Measurements from ENCODE around the gene ME3. TPM values are rescaled to one million over a fixed set of nuclear protein-coding genes. Genes with fewer than 3 reads are reported as not detected.

ME3 gene
- total and polyA plus RNA-seq, 2 donors (not counting 1 experiment from before 2014, with no cell fraction given): 8.8 to 50.7 TPM

DNA sequence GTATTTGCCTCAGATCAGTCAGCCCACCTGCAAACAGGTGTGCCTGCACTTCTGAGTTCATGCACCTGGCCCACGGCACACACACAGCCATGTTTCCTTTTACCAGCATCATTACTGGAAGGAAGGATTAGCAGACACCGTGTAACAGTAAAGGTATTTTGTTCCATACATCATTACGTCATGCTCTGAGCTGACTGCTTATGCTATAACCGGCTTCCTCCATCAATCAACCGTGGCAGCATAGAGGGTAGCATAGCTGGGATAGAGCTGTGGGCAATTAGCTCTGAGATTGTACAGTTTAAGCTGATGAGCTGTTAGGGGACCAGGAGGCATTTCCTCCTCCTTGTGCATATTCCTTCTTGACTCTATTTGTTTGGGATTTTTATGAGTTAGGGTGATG is 102.4 kb downstream of the ME3 start:
- peak in 1 of 2 donors; percentile 60 for DNase-seq (ENCODE audit: low read depth in 2 of 2)
- H3K9me3 ChIP-seq (ENCODE audit: control insufficient read depth, insufficient read depth, low read depth, low read length): no peaks in the 10 kb centered on the region
- H3K79me2 ChIP-seq (ENCODE audit: control insufficient read depth, insufficient read depth, low read length): no peaks in the 10 kb centered on the region
- no peak overlapping the region for H3K27ac ChIP-seq (ENCODE audit: insufficient read depth, low read length)
- no peaks in the 10 kb centered on the region for H3K4me1 ChIP-seq (ENCODE audit: control insufficient read depth, extremely low read depth, insufficient read depth, low read length)
- no peaks in the 10 kb centered on the region for H3K27me3 ChIP-seq (ENCODE audit: control insufficient read depth, insufficient read depth, low read length)
- no peaks in the 10 kb centered on the region for H4K20me1 ChIP-seq (ENCODE audit: control insufficient read depth, extremely low read depth, insufficient read depth, low read length)
- no peak overlapping the region for H3K9ac ChIP-seq (ENCODE audit: insufficient read depth, low read length)
- H3K36me3 ChIP-seq (ENCODE audit: control insufficient read depth, insufficient read depth, low read length): no peaks in the 10 kb centered on the region
- TF ChIP-seq, protein P1, sequence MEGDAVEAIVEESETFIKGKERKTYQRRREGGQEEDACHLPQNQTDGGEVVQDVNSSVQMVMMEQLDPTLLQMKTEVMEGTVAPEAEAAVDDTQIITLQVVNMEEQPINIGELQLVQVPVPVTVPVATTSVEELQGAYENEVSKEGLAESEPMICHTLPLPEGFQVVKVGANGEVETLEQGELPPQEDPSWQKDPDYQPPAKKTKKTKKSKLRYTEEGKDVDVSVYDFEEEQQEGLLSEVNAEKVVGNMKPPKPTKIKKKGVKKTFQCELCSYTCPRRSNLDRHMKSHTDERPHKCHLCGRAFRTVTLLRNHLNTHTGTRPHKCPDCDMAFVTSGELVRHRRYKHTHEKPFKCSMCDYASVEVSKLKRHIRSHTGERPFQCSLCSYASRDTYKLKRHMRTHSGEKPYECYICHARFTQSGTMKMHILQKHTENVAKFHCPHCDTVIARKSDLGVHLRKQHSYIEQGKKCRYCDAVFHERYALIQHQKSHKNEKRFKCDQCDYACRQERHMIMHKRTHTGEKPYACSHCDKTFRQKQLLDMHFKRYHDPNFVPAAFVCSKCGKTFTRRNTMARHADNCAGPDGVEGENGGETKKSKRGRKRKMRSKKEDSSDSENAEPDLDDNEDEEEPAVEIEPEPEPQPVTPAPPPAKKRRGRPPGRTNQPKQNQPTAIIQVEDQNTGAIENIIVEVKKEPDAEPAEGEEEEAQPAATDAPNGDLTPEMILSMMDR (conservative IDR thresholded peaks at IDR 0.05 in 1 of 2, IDR thresholded peaks at IDR 0.05 in 1 of 2; ENCODE audit: low read depth in 1 of 2, low read length in 2 of 2): no peak
- no peak for TF ChIP-seq EZH2 (IDR thresholded peaks at IDR 0.05; ENCODE audit: low read length, missing control alignments)
- H3K4me2 ChIP-seq (ENCODE audit: extremely low read depth, insufficient read depth, low read length): no peak overlapping the region
- no peak overlapping the region for H3K4me3 ChIP-seq (replicated peaks in 1 of 4; ENCODE audit: control extremely low read depth in 1 of 4, insufficient read depth in 1 of 4, low read depth in 3 of 4, low read length in 4 of 4)
- H2AFZ ChIP-seq (ENCODE audit: low read length): no peak overlapping the region

- no peak overlapping the region for H3K27ac ChIP-seq (ENCODE audit: insufficient read depth, low read length)
- no peak for DNase-seq (ENCODE audit: low read depth in 2 of 2)
- no peak overlapping the region for H3K9ac ChIP-seq (ENCODE audit: insufficient read depth, low read length)
- H3K79me2 ChIP-seq (ENCODE audit: control insufficient read depth, insufficient read depth, low read length): no peaks in the 10 kb centered on the region
- H2AFZ ChIP-seq (ENCODE audit: low read length): no peak overlapping the region
- no peak overlapping the region for H3K4me2 ChIP-seq (ENCODE audit: extremely low read depth, insufficient read depth, low read length)
- no peak overlapping the region for H3K4me3 ChIP-seq (replicated peaks in 1 of 4; ENCODE audit: control extremely low read depth in 1 of 4, insufficient read depth in 1 of 4, low read depth in 3 of 4, low read length in 4 of 4)
- no peaks in the 10 kb centered on the region for H3K9me3 ChIP-seq (ENCODE audit: control insufficient read depth, insufficient read depth, low read depth, low read length)
- no peaks in the 10 kb centered on the region for H3K27me3 ChIP-seq (ENCODE audit: control insufficient read depth, insufficient read depth, low read length)
- no peaks in the 10 kb centered on the region for H3K4me1 ChIP-seq (ENCODE audit: control insufficient read depth, extremely low read depth, insufficient read depth, low read length)
- no peaks in the 10 kb centered on the region for H3K36me3 ChIP-seq (ENCODE audit: control insufficient read depth, insufficient read depth, low read length)
- no peaks in the 10 kb centered on the region for H4K20me1 ChIP-seq (ENCODE audit: control insufficient read depth, extremely low read depth, insufficient read depth, low read length)
- TF ChIP-seq, protein P1 (conservative IDR thresholded peaks at IDR 0.05 in 1 of 2, IDR thresholded peaks at IDR 0.05 in 1 of 2; ENCODE audit: low read depth in 1 of 2, low read length in 2 of 2): no peak
- TF ChIP-seq EZH2 (IDR thresholded peaks at IDR 0.05; ENCODE audit: low read length, missing control alignments): no peak
These were observed 103.3 kb downstream of the ME3 start for GRCh38 chr11:86569109-86569508.

- no peak overlapping the region for H2AFZ ChIP-seq (ENCODE audit: low read length)
- no peak overlapping the region for H3K4me2 ChIP-seq (ENCODE audit: extremely low read depth, insufficient read depth, low read length)
- no peaks in the 10 kb centered on the region for H3K9me3 ChIP-seq (ENCODE audit: control insufficient read depth, insufficient read depth, low read depth, low read length)
- TF ChIP-seq, protein P1 (conservative IDR thresholded peaks at IDR 0.05 in 1 of 2, IDR thresholded peaks at IDR 0.05 in 1 of 2; ENCODE audit: low read depth in 1 of 2, low read length in 2 of 2): no peak
- no peak for TF ChIP-seq EZH2 (IDR thresholded peaks at IDR 0.05; ENCODE audit: low read length, missing control alignments)
- no peak overlapping the region for H3K9ac ChIP-seq (ENCODE audit: insufficient read depth, low read length)
- H3K4me1 ChIP-seq (ENCODE audit: control insufficient read depth, extremely low read depth, insufficient read depth, low read length): no peaks in the 10 kb centered on the region
- no peaks in the 10 kb centered on the region for H3K79me2 ChIP-seq (ENCODE audit: control insufficient read depth, insufficient read depth, low read length)
- no peak overlapping the region for H3K27ac ChIP-seq (ENCODE audit: insufficient read depth, low read length)
- no peak overlapping the region for H3K4me3 ChIP-seq (replicated peaks in 1 of 4; ENCODE audit: control extremely low read depth in 1 of 4, insufficient read depth in 1 of 4, low read depth in 3 of 4, low read length in 4 of 4)
- no peaks in the 10 kb centered on the region for H3K36me3 ChIP-seq (ENCODE audit: control insufficient read depth, insufficient read depth, low read length)
- no peaks in the 10 kb centered on the region for H3K27me3 ChIP-seq (ENCODE audit: control insufficient read depth, insufficient read depth, low read length)
- no peak for DNase-seq (ENCODE audit: low read depth in 2 of 2)
- H4K20me1 ChIP-seq (ENCODE audit: control insufficient read depth, extremely low read depth, insufficient read depth, low read length): no peaks in the 10 kb centered on the region
These were observed 106.6 kb downstream of the ME3 start for GRCh38 chr11:86565801-86566312.

Measured in fibroblast of lung (primary cell).